ENCODE data around the gene ZC3H6.
"Not testable (repeated sequence)": the region's sequence is repeated elsewhere in the genome, so short reads cannot be mapped to it uniquely, and the experiment has no call there.

The ZC3H6 gene

GRCh38 chr2:112339986-112340385, 64.6 kb downstream of the ZC3H6 start:
- DNase-seq: no peak

GRCh38 chr2:112340475-112341267, 65.3 kb downstream of the ZC3H6 start:
- DNase-seq: no peak

DNA sequence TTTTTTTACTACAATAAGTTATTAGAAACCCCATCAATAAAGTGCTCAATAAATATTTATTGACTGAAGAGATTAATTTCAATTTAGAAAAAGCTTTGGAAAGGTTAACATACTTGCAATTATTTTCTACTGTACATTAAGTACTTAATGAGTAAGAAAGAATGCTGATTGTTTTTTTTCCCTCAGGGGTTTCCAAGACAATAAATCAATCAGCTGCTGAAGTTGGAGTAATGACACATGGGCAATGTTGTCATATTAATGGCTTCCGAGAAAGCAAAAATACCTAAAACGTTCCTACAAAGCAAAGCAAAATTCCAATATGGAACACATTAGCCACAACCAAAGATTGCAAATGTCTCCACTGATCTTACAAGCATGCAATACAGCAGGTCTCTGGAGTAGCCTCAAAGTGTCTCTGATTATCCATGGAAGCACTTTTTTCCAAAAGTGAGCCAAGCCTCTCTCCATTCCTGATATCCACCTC, 66.7 kb downstream of the ZC3H6 start:
- no peak for DNase-seq

DNA sequence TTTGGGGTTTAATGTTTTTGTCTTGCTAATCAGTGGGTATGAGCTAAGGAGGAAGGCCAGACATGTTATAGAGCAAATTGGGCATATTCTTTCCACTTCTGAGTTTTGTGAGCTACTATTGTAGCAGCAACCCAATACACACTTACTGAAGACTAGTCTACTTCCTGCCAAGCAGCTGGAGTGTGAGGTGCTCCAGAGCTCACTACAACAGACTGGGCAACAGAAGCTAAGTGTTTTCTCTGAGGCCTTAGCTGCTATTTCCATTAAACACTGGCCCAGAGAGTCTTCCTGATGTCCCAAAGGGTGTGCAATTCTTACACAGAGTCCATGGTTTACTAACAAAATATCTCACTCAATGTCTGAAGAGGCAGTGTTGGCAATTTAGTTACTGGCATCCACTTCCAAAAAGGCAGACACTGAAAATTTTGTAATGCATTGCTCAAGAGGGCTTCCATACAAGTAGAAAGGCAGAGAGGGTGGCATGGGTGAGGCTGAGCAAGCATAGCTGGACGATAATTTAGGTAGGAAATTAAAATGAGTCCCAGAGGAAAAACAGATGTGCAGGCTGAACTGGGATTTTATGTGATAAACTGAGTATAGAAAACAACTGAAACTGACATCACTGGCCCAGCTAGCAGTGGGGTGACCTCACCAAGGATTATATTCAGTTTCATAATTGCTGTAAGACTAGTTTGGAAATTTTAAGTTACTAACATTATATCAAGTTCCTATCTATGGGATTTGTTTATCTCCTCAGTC, 68.6 kb downstream of the ZC3H6 start:
- no peak for DNase-seq

GRCh38 chr2:112345030-112346027, 69.9 kb downstream of the ZC3H6 start:
- no peak for DNase-seq

GRCh38 chr2:112352292-112352691, 76.9 kb downstream of the ZC3H6 start:
- not testable (repeated sequence) for DNase-seq

DNA sequence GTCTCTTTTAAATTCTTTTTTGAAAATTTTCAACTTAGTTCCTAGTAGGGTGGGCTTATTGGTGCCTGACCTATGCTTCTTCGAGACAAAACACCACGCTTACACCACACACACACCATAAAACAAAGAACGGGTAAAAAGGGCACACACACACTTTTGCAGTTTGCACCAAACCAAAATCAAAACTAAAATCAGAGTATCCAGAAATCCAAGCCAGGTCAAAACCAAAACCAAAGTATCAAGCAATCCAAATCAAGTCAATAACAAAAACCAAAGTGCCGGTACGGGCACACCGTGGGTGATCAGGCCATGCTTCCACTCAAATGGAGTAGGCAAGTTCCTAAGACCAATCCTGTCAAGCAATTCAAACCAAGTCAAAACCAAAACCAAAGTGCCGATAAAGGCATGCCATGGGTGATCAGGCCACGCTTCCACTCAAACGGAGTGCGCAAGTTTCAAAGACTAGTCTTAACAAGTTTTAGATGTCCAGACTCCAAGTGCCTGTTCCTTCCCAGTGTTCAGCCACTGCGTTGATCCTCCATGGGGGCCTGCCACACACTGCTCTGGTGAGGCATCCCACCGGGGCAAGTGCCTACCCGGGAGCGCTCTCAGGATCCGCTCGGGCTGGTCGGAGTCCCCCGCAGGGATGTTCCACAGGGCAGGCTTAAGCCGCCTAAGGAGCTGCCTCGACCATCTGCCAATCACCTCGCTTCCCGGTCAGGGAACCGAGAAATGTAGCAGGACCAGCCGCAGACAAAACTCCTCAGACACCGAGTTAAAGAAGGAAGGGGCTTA, 77.6 kb downstream of the ZC3H6 start:
- DNase-seq: not testable (repeated sequence)

DNA sequence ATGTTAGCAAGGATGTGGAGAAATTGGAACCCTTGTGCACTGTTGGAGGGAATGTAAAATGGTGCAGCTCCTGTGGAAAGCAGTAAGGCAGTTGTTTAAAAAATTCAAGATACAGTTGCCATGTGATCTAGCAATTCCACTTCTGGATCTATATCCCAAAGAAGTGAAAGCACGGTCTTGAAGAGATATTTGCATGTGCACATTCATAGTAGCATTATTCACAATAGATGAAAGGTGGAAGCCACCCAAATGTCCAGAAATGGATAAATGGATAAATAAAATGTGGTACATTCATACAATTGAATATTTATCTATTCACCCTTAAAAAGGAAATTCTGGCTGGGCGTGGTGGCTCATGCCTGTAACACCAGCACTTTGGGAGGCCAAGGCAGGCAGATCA, 78.9 kb downstream of the ZC3H6 start:
- DNase-seq: not testable (repeated sequence)

DNA sequence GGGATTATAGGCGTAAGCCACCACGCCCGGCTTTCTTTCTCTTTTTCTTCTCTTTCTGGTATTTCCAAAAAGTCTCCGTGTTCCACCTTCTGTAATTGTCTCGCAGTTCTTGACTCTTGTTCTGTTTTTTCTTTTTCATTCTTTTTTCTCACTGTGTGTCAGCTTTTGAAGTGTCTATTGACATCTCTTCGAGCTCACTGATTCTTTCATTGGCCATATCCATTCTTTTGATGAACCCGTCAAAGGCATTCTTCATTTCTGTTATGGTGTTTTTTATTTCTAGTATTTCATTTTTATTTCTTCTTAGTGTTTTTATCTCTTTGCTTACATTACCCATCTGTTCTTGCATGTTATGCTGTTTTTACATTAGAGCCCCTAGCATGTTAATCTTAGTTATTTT, 84.7 kb downstream of the ZC3H6 start:
- not testable (repeated sequence) for DNase-seq
